Right atrium auricular region (tissue), 2 donors: ENCODE data around the gene CAPN15. TPM values are rescaled to one million over a fixed set of nuclear protein-coding genes. Genes with fewer than 3 reads are reported as not detected.

ENCODE experiments used
- DNase-seq: peaks from one replicate; pipeline ENCODE4 v3.0.0-alpha.2; 2019; ENCODE audit warnings: low spot score
- H3K27ac ChIP-seq, 2 donors: fragments of 200-600 bp; sonication (generic); 1 replicate in 1 of 2; 2 replicates in 1 of 2; pipeline ENCODE4 v1.5.1; 2016 to 2019
- H3K27me3 ChIP-seq, 2 donors: fragments of 200-600 bp; sonication (generic); one replicate each; pipeline versions ENCODE4 v1.5.1 to v1.6.0; 2017 to 2019
- H3K36me3 ChIP-seq: fragments of 200-600 bp; sonication (generic); one replicate; pipeline ENCODE4 v1.5.1; 2016
- H3K4me1 ChIP-seq, 2 donors: fragments of 200-600 bp; sonication (generic); one replicate each; pipeline versions ENCODE4 v1.5.1 to v1.6.0; 2017 to 2019
- H3K4me3 ChIP-seq, 2 donors: fragments of 200-600 bp; sonication (generic); 1 replicate in 1 of 2; 2 replicates in 1 of 2; pipeline ENCODE4 v1.5.1; 2017 to 2019; ENCODE audit warnings: mild to moderate bottlenecking in 1 of 2, moderate library complexity in 1 of 2
- H3K9me3 ChIP-seq, 2 donors: fragments of 200-600 bp; sonication (generic); one replicate each; pipeline ENCODE4 v1.5.1; 2019
- total RNA-seq, 2 donors: library from RNA; depleted of rRNA; stranded (reverse); fragments of >200 nt; gene quantifications; one replicate each; pipeline ENCODE4 v1.1.0, GENCODE V29; 2016
- TF ChIP-seq, protein P1 (sequence below), 2 donors: fragments of 200-600 bp; sonication (generic); IDR thresholded peaks; one replicate each; pipeline ENCODE4 v1.5.1; 2019; ENCODE audit warnings: antibody characterized with exemption in 2 of 2

CAPN15 gene
- total RNA-seq, 2 donors from 2014 or later: 18.5 to 28.1 TPM

DNA sequence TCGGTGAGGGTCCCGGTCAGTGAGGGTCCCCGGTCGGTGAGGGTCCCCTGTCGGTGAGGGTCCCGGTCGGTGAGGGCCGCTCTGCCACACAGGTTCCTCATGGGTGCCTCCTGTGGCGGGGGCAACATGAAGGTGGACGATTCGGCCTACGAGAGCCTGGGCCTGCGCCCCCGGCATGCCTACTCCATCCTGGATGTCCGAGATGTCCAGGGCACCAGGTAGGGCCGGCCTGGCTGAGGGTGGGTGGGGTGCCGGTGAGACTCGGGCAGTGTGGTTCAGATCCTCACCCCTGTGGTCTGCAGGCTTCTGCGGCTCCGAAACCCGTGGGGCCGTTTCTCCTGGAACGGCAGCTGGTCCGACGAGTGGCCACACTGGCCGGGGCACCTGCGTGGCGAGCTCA lies 23.7 kb downstream of the CAPN15 start:
- Histone ChIP-seq H3K4me1 (no peaks in the 10 kb centered on the region), H3K36me3 (peaks cover 40% of the 10 kb centered on the region), H3K27me3 (no peaks in the 10 kb centered on the region), H3K9me3 (no peaks in the 10 kb centered on the region), H3K27ac (no peak overlapping the region), H3K4me3 (no peak overlapping the region)
- TF ChIP-seq, protein P1, sequence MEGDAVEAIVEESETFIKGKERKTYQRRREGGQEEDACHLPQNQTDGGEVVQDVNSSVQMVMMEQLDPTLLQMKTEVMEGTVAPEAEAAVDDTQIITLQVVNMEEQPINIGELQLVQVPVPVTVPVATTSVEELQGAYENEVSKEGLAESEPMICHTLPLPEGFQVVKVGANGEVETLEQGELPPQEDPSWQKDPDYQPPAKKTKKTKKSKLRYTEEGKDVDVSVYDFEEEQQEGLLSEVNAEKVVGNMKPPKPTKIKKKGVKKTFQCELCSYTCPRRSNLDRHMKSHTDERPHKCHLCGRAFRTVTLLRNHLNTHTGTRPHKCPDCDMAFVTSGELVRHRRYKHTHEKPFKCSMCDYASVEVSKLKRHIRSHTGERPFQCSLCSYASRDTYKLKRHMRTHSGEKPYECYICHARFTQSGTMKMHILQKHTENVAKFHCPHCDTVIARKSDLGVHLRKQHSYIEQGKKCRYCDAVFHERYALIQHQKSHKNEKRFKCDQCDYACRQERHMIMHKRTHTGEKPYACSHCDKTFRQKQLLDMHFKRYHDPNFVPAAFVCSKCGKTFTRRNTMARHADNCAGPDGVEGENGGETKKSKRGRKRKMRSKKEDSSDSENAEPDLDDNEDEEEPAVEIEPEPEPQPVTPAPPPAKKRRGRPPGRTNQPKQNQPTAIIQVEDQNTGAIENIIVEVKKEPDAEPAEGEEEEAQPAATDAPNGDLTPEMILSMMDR (IDR thresholded peaks at IDR 0.05): no peak
- DNase-seq: no peak

DNA sequence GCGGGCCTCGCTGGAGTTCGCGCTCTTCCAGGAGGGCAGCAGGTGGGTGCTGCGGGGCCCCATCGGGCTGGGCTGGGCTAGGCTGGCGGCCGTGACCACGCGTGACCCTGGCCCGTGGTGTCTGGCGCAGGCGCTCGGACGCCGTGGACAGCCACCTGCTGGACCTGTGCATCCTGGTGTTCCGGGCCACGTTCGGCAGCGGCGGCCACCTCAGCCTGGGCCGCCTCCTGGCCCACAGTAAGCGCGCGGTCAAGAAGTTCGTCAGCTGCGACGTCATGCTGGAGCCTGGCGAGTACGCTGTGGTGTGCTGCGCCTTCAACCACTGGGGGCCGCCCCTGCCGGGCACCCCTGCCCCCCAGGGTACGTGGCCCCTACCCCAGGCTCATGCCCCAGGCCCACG lies 24.7 kb downstream of the CAPN15 start:
- Histone ChIP-seq H3K9me3 (no peaks in the 10 kb centered on the region), H3K4me3 (no peak overlapping the region), H3K27ac (no peak overlapping the region), H3K27me3 (no peaks in the 10 kb centered on the region), H3K4me1 (no peaks in the 10 kb centered on the region), H3K36me3 (peaks cover 40% of the 10 kb centered on the region)
- no peak for DNase-seq
- TF ChIP-seq, protein P1 (IDR thresholded peaks at IDR 0.05): no peak

DNA sequence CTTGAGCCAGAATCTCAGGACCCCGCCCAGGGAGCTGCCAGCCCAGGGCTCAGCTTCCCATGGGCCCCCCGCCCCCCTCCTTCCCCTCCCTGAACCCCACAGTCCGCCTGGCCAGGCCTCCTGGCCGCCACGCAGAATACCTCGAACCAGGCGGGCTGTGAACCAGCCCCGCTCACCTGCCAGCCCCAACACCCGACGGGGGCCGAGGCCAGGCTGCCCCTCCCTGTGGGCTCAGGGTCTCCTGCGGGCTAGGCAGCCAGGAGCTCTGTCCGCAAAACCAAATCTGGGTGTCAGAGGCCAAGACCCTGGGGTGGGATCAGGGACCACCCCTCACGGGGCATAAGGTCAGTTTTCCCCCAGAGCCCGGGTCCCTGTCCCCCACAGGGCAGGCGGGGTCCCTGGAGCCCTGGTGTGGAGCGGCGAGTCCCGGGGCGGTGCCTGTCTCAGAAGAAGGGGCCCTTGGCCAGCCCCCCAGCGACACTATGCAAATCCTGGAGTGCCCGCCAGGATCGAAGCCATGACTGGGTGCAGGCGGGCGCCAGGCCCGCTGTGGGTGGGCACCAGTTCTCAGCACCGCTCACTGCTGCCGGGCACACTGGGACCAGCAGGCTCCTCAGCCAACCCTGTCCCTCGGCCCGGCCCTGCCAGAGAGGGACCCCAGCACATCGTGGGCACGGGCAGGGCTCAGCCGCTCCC lies 26.2 kb downstream of the CAPN15 start:
- Histone ChIP-seq H3K27ac (no peak overlapping the region), H3K4me1 (peaks cover 0 to 3% of the 10 kb centered on the region in 2 donors), H3K9me3 (no peaks in the 10 kb centered on the region), H3K4me3 (no peak overlapping the region), H3K27me3 (no peaks in the 10 kb centered on the region), H3K36me3 (peaks cover 39% of the 10 kb centered on the region)
- TF ChIP-seq, protein P1 (IDR thresholded peaks at IDR 0.05): no peak
- no peak for DNase-seq

DNA sequence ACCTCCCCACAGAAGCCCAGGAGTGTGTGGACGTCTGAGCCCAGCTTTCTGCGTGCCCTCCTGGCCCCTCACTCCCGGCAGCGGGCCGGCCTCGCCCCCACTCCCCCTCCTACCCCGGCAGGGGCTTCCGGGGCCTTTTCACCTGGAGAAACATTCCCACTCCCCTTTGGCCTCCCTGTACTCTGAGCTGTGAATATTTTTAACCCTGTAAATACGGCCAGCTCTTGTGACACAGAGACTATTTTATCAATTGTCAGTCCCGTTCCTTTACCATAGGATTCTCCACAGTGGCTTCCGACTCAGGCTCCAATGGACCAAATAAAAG lies 26.7 kb downstream of the CAPN15 start:
- peaks cover 34% of the 10 kb centered on the region for H3K36me3 ChIP-seq
- H3K27ac ChIP-seq: no peak overlapping the region
- no peaks in the 10 kb centered on the region for H3K27me3 ChIP-seq
- TF ChIP-seq, protein P1 (IDR thresholded peaks at IDR 0.05): no peak
- no peak for DNase-seq
- no peaks in the 10 kb centered on the region for H3K9me3 ChIP-seq
- peaks cover 0 to 8% of the 10 kb centered on the region in 2 donors for H3K4me1 ChIP-seq
- H3K4me3 ChIP-seq: no peak overlapping the region

DNA sequence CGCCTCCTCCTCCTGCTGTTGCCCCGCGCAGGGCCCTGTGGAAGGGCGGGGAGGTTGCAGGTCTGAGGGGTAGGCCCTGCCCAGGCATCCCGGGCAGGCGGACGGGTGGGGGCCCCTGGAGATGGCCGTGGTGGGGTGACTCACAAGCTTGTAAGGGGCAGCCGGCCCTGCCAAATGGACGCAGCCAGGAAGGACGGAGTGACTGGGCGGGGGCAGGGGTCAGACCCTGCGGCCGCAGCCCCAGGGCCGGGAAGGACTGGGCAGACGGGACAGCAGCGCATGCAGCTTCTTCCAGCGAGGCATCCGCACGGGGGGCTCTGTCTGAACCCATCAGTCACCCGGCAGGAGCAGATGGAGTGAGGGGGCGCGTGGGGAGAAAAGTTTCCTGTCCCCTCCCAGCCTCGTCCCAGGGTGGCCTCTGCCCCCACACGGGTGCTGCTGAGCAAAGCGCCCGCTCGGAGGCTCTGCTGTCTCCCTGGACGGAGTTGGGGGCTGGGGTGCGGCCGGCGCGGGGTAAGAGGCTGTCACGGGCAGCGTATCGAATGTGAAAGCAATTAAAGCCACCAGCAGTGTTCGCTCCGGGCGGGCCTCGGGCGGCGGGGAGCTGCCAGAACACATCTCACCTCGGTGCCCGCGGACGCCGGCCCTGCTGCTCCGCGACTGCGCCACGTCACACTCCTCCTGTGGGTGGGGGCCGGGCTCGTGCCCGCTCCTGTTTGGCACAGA lies 27.3 kb downstream of the CAPN15 start:
- Histone ChIP-seq H3K36me3 (peaks cover 28% of the 10 kb centered on the region), H3K9me3 (no peaks in the 10 kb centered on the region), H3K27ac (no peak overlapping the region), H3K27me3 (peaks cover 0 to 5% of the 10 kb centered on the region in 2 donors), H3K4me1 (peaks cover 0 to 13% of the 10 kb centered on the region in 2 donors), H3K4me3 (no peak overlapping the region)
- DNase-seq: no peak
- TF ChIP-seq, protein P1 (IDR thresholded peaks at IDR 0.05): no peak
